ENCODE results near the gene ATPAF1.
A peak's percentile ranks its signal among the peaks of the same experiment; 100 is the strongest.

The ATPAF1 gene

GRCh38 chr1:46649764-46650163 lies 18.4 kb downstream of the ATPAF1 start:
- no peak for DNase-seq

- DNase-seq, result no peak
These were observed 20.6 kb downstream of the ATPAF1 start for GRCh38 chr1:46647611-46648010.

GRCh38 chr1:46646844-46647243 lies 21.3 kb downstream of the ATPAF1 start:
- peak in 3 of 4 experiments; percentile 6 to 36 (median 28) for DNase-seq

DNA sequence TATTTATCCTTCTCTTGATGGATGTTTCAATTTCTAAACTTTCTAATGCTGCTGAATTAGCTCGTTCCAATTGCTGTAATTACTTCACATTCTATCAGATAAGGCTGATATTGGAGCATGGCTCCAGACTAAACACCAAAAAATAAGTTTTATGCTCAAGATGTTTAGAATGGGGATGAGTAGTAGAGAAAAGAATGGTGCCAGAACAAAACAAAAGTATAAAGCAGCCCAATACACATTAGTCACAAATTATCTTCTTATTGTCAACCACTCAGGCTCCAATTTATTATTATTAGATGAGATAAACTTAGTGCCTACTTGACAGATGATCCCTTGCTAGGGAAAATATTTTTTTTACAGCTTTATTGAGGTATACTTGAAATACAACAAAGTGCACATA lies 21.8 kb downstream of the ATPAF1 start:
- no peak for DNase-seq

GRCh38 chr1:46645815-46646214 lies 22.3 kb downstream of the ATPAF1 start:
- no peak for DNase-seq

- no peak for DNase-seq
These were observed 24.8 kb downstream of the ATPAF1 start for GRCh38 chr1:46643368-46643775.

DNA sequence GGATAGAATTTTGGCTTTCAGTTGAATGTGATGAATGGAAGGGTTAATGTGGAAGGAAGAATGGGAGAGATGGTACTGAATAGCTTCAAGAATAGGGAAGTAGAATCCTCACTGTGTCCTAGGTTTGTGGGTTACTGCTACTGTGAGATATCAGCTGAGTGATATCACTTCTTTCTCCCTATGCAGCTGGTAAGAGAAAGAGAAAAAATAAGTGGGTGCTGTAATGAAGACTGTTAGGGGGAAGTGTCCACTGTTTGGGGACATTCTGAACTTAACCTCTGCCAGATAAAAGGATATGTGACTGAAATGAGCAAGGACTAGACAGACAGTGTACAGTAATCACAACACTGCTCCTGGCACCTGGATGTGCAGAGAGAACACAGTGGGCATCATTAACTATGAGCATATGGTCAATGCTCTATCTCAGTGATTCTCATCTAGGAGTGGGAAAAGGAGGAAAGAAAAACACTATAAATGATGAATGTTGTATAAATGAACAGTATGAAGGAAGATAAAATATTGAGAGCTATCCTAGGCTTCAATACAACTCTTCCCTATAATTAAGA lies 26.0 kb downstream of the ATPAF1 start:
- peak in 2 of 4 experiments; percentile 13 to 46 for DNase-seq

- no peak for DNase-seq
These were observed 28.6 kb downstream of the ATPAF1 start for GRCh38 chr1:46639547-46639946.

- DNase-seq, result no peak
These were observed 29.2 kb downstream of the ATPAF1 start for GRCh38 chr1:46638921-46639320.

DNA sequence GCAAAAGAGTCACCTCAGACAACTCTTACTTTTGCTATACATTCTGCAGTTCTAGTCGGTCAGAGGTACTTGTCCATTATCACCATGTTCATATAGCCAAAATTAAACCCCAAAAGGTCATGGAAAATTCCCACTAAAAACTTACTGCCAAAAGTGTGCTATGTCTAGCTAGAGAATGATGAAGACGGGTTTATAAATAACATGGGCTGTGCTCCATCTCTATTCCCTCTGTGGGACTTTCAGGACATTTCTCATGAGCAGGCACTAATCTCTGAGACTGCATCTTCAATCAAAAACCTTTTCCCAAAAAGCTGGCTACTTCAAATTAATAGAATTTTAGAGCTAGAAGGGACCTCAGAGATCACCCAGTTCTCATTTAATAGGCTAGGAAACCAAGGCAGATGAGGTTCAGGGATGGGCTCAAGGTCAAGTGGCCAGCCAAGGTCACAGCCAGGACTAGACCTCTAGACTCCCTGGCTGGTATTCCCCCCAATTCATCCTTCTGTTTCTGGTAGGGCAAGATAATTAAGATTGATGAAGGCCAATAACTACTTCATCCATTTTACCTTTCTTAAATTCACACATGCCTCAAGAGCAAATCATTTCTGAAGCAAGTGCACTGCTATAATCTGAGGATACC lies 30.6 kb downstream of the ATPAF1 start:
- DNase-seq, result no peak

- no peak for DNase-seq
These were observed 33.0 kb downstream of the ATPAF1 start for GRCh38 chr1:46635205-46635604.

DNA sequence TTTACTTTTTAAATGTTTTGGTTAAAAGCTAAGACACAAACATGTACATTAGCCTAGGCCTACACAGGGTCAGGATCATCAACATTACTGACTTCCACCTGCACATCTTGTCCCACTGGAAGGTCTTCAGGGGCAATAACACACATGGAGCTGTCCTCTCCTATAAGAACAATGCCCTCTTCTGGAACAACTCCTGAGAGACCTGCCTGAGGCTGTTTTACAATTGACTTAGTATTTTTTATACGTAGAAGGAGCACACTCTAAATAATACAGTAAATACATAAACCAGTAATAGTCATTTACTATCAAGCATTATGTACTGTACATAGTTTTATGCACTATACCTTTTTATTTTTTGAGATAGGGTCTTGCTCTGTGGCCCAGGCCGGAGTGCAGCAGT lies 37.4 kb downstream of the ATPAF1 start:
- no peak for DNase-seq

- no peak for DNase-seq
These were observed 44.2 kb downstream of the ATPAF1 start for GRCh38 chr1:46623743-46624644.

GRCh38 chr1:46622344-46622743 lies 45.8 kb downstream of the ATPAF1 start:
- peak; percentile 49 to 70 (median 66) for DNase-seq

DNA sequence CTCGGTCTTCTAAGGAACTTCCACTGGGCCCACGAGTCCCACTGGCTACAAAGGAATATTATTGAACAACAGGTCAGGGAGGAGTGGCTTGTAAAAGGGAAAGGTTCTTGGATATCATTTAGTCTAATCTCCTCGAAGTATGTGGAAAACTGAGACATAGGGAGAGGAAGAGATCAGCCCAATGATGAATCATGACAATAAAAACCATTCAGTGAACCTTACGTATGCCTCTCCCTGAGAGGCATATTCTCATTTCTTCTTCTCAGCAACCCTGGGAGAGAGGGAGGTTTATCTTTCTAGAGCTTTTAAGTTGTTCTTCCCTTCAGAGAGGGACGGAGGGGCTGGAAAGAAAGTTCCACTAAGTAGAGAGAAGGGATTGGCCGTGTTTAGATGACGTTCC lies 46.2 kb downstream of the ATPAF1 start:
- DNase-seq, result no peak

- no peak for DNase-seq
These were observed 48.4 kb downstream of the ATPAF1 start for GRCh38 chr1:46619656-46620258.

DNA sequence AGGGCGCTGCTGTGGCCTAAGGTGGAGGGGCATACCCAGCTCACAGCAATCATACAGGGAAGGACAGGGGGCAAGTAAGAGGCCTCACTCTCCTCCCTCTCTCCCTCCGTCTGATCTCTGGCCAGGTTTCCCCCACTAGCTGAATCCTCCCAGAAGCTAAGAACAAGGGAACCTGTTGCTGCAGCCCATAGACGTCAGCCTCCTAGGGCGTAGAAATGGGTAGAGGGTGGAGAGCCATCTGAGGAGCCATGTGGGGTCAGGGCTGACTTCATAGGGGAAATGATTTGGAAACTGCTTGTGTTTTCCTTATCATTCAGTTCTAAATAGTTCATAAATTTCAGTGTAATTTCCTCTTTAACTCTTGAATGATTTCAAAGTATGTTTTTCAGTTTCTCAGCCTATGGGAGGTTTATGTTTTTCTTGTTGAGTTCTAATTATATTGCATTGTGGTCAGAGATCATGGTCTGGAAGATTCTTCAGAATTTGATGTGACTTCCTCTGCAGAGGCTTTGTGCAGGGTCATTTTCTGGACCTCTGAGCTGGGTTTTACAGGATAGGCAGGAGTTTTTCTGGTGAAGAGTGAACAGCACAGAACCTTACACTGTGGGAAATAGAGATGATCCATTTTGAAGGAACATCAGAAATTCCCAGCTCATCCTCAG lies 49.3 kb downstream of the ATPAF1 start:
- DNase-seq, result peak; percentile 32 to 66 (median 57)

DNA sequence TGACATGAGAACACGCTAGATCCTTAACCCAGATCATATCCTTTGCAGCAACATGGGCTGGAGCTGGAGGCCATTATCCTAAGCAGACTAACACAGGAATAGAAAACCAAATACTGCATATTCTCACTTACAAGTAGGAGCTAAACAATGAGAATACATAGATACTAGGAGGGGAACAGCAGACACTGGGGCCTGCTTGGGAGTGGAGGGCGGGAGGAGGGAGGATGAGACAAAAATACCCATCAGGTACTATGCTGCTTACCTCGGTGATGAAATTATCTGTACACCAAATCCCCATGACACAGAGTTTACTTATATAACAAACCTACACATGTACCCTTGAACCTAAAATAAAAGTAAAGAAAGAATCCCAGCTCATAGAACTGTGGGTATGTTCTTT lies 50.3 kb downstream of the ATPAF1 start:
- DNase-seq, result no peak

- peak in 1 of 4 experiments; percentile 31 for DNase-seq
These were observed 50.9 kb downstream of the ATPAF1 start for GRCh38 chr1:46617108-46617800.

DNA sequence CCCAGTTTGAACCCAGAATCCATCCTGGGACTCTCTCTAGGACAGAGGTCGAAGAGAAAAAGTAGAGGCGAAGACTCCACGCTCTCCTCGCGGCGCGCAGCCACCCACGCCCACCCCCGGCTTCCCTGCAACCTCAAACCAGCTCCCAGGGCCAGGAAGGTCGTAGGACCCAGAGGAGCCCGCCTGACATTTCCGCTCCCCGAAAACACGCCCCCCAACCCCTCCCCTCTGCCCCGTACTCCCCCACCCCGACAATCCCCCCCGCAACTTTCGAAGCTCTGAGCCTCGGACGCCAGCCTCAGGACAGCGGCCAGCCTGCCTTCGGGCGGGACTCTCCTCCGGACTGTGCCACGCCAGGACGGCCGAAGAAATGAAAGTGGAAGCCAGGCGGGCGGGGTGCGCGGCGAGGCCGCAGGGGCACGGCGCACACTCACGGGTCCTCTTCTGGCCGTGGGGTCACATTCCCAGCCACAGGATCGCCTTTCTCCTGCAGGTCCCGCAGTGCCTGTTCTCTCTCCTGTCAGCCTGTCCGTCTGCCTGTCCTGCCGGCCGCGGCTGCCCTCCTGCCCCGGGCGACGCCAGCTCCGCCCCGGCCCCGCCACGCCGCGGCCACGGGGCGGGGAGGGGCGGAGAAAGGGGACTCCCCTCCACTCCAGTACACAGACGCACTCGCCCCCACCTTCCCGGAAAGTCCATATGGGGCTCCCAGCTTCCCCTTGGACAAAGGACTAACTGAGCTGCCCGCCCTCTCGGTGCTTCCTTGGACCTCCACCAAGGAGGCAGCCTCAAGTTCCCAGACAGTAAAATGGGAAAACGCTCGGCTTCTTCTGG lies 51.7 kb downstream of the ATPAF1 start, which contains the start of gene MOB3C:
MOB3C (minus strand) TSS at position 535 of the 831 bp plus-strand sequence. CDS start 3,490 bp downstream, outside the sequence.
- peak; percentile 81 to 93 (median 88) for DNase-seq

DNA sequence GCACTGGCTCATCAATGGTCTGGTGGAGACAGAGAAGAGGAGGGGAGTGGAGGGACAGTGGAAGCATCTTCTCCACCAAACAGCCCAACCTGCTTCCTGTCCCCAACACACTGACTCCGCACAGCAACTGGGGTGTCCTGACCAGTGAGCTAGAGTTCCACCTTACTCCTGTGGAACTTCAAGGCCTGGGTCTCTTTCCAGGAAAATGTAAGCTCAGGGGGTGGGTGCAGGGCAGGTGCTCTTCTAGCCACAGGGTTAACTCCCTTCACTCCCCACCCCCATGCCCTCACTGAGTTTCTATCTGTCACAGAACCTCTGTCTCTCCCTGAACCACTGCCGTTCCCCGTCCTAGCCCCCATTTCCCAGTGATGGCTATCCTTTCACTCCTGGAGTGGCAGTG lies 52.4 kb downstream of the ATPAF1 start:
- no peak for DNase-seq

All from suppressor macrophage (primary cell).